ENCODE results near the gene USP31. TPM values are rescaled to one million over a fixed set of nuclear protein-coding genes. Genes with fewer than 3 reads are reported as not detected.

USP31 gene
- total and polyA plus RNA-seq, 2 of the 13 experiments (the other 11 are each of a cell fraction or from before 2014, with no cell fraction given): 22.5 to 23.3 TPM

DNA sequence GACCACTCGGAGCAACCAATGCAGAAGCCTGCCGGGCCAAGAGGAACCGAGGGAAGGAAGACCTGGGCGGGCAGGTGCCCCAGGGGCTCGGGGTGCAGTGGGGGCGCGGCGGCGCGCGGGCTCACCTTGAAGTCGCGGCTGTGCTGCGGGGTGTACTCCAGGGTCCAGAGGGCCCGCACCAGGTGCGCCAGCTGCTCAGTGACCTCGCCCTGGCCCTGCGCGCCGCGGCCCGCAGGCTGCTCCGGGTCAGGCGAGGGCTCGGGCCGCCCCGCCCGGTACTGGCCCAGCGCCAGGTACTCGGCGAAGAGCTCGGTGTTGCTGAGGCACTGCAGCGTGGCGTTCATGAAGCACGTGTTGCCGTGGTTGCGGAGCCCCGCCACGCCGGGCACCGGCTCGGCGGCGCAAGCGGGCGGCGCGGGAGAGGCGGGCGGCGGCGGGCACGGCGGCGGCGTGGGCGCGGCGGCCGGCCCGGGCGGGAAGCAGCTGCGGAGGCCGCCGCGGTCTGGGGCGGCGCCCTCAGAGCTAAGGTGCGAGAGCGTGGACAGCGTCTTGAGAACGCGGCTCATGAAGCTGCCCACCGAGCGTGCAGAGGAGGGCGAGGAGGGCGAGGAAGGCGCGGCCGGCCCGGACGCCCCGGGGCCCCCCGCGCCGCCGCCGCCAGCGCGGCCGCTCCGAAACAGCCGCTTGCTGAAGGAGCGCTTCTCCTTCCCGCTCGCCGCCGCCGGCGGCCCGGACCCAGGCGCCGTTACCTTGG, 562 bp downstream of the USP31 start (continued):
- TF ChIP-seq, protein P1, sequence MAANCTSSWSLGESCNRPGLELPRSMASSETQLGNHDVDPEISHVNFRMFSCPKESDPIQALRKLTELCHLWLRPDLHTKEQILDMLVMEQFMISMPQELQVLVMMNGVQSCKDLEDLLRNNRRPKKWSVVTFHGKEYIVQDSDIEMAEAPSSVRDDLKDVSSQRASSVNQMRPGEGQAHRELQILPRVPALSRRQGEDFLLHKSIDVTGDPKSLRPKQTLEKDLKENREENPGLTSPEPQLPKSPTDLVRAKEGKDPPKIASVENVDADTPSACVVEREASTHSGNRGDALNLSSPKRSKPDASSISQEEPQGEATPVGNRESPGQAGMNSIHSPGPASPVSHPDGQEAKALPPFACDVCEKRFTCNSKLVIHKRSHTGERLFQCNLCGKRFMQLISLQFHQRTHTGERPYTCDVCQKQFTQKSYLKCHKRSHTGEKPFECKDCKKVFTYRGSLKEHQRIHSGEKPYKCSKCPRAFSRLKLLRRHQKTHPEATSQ (CRISPR knock-in tag; IDR thresholded peaks at IDR 0.05; ENCODE audit: borderline replicate concordance): peak; percentile 90
- peak; percentile 92 for TF ChIP-seq SP5 (CRISPR knock-in tag; IDR thresholded peaks at IDR 0.05; ENCODE audit: borderline replicate concordance, low read depth)
- TF ChIP-seq ZBTB38 (CRISPR knock-in tag; IDR thresholded peaks at IDR 0.05): peak; percentile 79
- no peak for TF ChIP-seq NONO (IDR thresholded peaks at IDR 0.05)
- TF ChIP-seq NONO (CRISPR knock-in tag; conservative IDR thresholded peaks at IDR 0.05): peak; percentile 86
- no peak for TF ChIP-seq RFX5 (IDR thresholded peaks at IDR 0.05; ENCODE audit: low read depth, low read length)
- peak; percentile 86 for TF ChIP-seq RXRB (CRISPR knock-in tag; IDR thresholded peaks at IDR 0.05; ENCODE audit: borderline replicate concordance)
- TF ChIP-seq ZBTB8A (CRISPR knock-in tag; IDR thresholded peaks at IDR 0.05; ENCODE audit: borderline replicate concordance, low read depth): no peak
- peak; percentile 94 for TF ChIP-seq RXRA (CRISPR knock-in tag; IDR thresholded peaks at IDR 0.05)
- no peak for TF ChIP-seq ZNF143 (CRISPR knock-in tag; IDR thresholded peaks at IDR 0.05)
- TF ChIP-seq AHR (CRISPR knock-in tag; IDR thresholded peaks at IDR 0.05): peak; percentile 86; the same call in 1 of the 2 replicates
- no peak; the same call in 1 of the 2 replicates for TF ChIP-seq ZNF709 (CRISPR knock-in tag; IDR thresholded peaks at IDR 0.05)
- TF ChIP-seq, protein P2, sequence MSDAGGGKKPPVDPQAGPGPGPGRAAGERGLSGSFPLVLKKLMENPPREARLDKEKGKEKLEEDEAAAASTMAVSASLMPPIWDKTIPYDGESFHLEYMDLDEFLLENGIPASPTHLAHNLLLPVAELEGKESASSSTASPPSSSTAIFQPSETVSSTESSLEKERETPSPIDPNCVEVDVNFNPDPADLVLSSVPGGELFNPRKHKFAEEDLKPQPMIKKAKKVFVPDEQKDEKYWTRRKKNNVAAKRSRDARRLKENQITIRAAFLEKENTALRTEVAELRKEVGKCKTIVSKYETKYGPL (CRISPR knock-in tag; IDR thresholded peaks at IDR 0.05): no peak
- TF ChIP-seq, protein P3, sequence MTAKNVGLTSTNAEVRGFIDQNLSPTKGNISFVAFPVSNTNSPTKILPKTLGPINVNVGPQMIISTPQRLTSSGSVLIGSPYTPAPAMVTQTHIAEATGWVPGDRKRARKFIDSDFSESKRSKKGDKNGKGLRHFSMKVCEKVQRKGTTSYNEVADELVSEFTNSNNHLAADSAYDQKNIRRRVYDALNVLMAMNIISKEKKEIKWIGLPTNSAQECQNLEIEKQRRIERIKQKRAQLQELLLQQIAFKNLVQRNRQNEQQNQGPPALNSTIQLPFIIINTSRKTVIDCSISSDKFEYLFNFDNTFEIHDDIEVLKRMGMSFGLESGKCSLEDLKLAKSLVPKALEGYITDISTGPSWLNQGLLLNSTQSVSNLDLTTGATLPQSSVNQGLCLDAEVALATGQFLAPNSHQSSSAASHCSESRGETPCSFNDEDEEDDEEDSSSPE (CRISPR knock-in tag; IDR thresholded peaks at IDR 0.05): peak; percentile 80
- peak; percentile 57 to 61; a peak in 3 of 4 replicates for TF ChIP-seq POLR2A (IDR thresholded peaks at IDR 0.05; ENCODE audit: insufficient read depth in 1 of 2, low read depth in 2 of 2, low read length in 2 of 2)
- no peak for TF ChIP-seq PAWR (CRISPR knock-in tag; IDR thresholded peaks at IDR 0.05; ENCODE audit: borderline replicate concordance)
- TF ChIP-seq TEAD2 (CRISPR knock-in tag; IDR thresholded peaks at IDR 0.05): no peak
- no peak for TF ChIP-seq NFE2L1 (CRISPR knock-in tag; IDR thresholded peaks at IDR 0.05; ENCODE audit: borderline replicate concordance)
- TF ChIP-seq ZNF468 (CRISPR knock-in tag; IDR thresholded peaks at IDR 0.05): no peak; the same call in 1 of the 2 replicates
- TF ChIP-seq NCOR1 (IDR thresholded peaks at IDR 0.05; ENCODE audit: borderline replicate concordance, low read length): peak; percentile 72
- TF ChIP-seq, protein P4, sequence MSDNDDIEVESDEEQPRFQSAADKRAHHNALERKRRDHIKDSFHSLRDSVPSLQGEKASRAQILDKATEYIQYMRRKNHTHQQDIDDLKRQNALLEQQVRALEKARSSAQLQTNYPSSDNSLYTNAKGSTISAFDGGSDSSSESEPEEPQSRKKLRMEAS (IDR thresholded peaks at IDR 0.05): peak; percentile 95
- TF ChIP-seq TRIM24 (CRISPR knock-in tag; IDR thresholded peaks at IDR 0.05): no peak
- TF ChIP-seq, protein P5, sequence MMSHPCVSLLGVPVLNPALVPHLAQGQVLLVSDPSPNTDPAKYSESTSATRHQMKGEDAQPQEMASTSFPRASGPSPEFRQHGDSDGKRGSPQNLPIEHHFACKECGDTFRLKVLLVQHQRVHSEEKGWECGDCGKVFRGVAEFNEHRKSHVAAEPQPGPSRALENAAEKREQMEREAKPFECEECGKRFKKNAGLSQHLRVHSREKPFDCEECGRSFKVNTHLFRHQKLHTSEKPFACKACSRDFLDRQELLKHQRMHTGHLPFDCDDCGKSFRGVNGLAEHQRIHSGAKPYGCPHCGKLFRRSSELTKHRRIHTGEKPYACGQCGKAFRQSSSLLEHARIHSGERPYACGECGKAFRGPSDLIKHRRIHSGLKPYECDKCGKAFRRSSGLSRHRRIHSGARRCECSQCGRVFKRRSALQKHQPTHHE (CRISPR knock-in tag; IDR thresholded peaks at IDR 0.05; ENCODE audit: borderline replicate concordance): no peak
- TF ChIP-seq, protein P6, sequence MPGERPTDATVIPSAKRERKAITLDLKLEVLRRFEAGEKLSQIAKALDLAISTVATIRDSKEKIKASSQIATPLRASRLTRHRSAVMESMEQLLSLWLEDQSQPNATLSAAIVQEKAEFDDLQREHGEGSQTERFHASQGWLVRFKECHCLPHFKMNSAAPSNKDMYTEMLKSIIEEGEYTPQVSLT (CRISPR knock-in tag; IDR thresholded peaks at IDR 0.05; ENCODE audit: borderline replicate concordance, low read depth): no peak
- no peak for TF ChIP-seq SMAD3 (CRISPR knock-in tag; IDR thresholded peaks at IDR 0.05)
- TF ChIP-seq SRSF9 (IDR thresholded peaks at IDR 0.05; ENCODE audit: borderline replicate concordance, insufficient read depth, low read depth, low read length, poor library complexity, severe bottlenecking): no peak

Measured in HepG2 (cell line).